NCI-H524 treated with DMSO at 0.1 percent for 48 hours (cell line): ENCODE results near the gene ST7.

Source experiments
- DNase-seq: peaks from one replicate; lab custom pipeline; 2025; lab: John Stamatoyannopoulos, UW

Gene ST7

DNA sequence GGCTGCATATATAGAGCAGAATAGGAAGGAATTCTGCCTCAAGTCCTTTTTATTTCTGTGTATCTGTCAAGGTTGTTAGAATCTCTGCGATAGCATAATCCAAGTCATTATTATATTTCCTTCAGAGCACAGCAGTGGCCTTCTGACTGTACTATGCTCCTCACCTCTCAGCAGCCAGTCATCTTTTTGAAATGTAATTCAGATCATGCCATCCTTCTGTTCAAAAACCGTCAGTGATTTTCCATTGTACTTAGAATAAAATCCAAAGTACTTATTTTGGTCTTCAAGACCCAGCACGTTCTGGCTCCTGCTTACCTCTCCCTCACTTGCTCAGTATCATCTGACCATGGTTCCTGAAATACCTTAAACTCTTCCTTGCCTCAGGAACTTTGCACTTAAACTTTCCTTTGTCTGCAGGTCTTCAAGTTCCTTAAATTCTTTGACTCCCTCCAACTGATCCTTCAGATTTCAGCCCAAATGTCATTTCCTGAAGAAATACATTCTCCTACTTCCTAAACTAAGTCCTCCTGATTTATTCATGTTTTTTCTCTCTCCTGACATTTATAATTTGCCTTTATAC lies 112.4 kb downstream of the ST7 start:
- DNase-seq, result no peak

DNA sequence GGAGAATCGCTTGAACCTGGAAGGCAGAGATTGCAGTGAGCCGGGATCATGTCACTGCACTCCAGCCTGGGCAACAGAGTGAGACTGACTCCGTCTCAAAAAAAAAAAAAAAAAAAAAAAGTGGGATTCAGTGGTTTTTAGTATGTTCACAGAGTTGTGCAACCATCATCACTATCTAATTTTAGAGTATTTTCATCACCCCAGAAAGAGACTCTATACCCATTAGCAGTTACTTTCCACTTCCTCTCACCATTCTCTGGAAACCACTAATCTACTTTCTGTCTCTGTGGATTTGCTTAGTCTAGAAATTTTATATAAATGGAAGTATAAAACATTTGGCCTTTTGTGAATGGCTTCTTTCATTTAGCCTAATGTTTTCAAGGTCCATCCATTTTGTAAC lies 113.4 kb downstream of the ST7 start:
- no peak for DNase-seq

DNA sequence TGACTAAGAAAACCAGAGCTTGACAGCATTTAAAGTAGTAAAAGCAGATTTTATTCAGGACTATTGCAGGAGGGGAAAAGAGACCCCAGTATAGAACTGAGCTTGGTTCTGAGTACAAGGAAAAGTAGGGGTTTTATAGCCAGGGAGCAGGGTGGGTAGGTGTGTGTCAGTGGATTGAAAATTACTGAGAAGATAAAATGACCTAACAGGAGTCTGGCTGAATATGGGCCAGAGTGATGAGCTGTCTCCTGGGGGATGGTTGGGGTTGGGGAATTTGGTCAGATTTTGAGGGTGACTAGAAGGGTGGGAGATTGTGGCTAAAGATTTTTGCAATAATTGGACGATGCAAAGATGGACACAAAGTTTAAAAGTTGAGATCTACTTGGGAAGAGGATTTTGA lies 114.0 kb downstream of the ST7 start:
- no peak for DNase-seq

DNA sequence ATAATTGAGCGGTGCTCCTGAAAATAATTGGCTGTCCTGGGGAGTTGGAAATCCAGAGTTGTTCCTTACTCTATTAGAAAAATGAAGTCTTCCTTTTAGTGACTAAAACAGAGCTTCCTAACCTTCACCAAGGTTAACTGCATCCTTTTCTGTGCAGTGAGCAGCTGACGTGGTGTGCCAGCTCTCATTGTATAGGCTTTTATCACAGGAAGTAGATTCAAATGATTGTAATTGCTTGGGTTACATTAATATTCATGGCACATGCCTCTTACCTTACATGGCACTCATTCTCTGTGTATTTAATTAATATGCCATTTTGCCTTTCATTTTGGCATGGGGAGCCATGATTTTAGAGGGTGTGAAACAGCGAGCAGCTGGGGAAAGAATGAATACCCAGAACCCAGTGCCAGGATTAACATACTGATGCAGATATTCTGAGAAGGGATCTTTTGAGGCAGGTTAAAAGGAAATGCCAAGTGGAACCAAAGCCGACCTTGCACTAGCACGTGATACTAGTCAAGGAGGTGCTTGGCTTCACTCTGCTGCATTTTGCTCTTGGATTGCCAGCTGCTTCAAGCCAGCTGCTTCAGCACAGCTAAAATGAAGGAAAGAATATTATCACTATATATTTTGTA lies 115.3 kb downstream of the ST7 start:
- DNase-seq, result peak; percentile 86

DNA sequence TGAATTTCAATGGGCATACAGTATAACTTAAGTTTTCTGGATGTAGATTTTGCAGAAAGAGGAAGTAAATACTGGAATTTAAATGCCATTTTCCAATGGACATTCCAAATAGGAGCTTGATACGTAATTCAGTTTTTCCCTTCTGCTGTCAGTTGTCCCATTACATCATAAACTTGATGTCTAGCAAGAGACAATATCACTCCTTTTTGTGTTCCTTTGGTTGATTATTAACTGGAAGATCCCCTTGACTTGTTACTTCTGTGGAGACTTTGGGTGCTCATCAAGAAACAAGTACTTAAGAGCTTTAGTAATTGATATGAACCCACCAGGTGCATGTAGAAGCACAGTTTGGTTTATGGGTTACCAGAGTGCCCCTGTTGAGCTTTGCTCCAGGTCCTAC lies 116.1 kb downstream of the ST7 start:
- peak; percentile 54 for DNase-seq

DNA sequence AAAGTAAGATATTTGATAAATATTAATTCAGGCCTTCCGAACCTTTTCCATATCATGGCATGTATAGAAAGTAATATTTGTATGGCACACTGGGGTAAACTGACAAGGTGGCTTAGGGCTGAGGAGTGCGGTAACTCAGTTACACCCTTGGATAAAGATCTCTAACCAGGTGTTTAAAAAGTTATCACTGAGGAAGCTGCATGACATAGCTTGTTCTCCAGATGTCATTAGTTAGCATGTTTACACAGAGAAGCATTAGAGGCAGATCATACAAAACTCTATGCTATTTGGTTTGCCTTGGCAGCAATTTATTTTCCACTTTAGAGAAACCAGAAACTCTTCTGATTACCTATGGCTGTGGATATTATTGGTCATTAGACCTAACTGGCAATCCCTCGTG lies 118.2 kb downstream of the ST7 start:
- no peak for DNase-seq

DNA sequence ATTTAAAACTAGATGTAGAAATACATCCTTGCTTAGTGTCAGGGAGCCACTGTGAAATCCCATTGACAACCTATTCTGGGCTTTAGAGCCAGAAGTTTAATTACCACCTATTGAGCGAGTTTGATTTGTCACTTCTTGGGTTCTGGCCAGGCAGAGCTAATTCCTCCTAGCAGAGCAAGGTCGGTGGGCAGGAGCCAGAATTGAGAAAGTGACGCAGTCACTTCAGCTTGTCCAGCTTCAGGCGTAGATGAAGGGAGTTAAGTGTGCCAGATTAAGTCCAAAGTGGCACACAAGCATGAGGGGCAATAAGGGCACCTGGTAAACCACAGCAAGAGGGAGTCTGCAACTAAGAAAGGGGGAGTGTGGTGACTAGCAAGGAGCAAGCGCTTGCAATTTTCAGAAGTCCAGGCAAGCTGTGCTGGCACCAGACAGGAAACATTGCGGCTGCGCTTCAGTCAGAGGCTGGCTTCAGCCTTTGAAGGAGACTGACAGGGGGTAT lies 119.4 kb downstream of the ST7 start:
- DNase-seq, result peak; percentile 52

DNA sequence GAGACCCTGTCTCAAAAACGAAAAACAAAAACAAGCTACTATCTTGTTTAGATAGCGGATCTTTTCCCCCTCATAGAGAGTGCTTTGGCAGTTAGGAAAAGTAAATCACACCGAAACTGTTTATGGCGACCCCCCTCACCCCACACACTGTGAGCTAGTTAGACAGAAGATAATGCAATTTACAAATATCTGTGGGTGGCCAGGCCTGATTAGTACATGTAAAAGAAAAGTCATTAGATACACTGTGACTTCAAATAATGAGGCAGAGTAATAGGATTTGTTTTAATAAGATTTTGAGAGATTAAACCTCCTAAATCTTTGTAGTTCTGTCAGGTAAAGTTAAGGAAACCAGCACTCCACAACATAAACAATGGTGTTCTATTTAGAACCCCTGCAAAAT lies 121.1 kb downstream of the ST7 start:
- DNase-seq, result no peak

DNA sequence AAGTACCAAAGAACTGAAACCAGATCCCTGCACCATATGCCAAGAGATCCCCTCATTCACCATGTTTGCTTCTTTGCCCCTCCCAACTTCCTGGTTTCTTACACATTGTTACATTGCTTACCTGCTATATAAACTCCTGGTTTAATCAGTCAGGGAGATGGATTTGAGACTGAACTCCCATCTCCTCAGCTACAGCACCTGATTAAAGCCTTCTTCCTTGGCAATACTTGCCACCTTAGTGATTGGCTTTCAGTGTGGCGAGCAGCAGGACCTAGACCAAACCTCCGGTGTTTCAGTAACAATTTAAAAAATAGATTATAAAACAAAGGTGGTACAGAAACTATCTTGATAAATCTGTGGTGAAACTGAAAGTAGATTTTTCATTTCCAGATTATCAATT lies 122.6 kb downstream of the ST7 start:
- no peak for DNase-seq

DNA sequence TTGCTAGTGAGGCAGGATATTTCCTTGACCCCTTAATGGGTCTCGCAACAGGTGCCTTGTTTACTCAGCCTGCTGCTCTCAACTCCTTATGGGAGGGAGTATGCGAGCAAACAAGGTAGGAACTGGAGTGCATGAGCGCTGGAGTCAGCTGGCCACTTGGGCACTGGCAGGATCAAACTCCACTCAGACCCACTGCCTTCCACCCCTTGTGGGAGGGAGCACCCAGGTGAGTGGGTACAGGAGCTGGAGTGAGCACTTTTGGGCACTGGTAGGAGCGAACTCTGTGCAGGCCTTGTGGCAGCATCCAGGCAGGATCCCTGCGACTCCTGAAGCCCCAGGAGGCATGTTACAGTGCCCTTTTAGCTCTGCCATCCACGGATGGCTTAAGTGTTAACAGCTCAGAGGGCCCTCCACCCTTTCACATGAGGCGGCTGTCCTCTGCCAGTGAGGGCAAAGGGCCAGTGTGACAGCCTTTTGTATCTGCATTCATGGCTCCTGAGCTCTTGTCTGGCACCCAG lies 123.2 kb downstream of the ST7 start:
- no peak for DNase-seq

DNA sequence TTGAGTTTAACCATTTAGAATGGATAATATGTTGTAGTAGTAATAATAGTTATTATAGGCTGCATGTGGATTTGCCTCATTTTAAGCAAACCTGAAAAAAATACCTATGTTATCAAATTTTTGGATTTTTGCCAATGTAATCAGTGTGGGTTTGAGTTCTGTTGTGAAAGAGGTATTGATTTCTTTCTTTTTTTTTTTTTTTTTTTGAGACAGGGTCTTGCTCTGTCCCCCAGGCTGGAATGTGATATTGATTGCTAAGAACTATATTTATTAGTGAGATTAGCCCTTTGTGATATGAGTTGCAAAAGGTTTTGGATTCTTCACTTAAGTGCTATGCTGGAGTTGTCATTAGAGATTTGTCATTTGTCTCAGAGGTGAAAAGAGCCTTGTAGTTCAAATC lies 124.4 kb downstream of the ST7 start:
- no peak for DNase-seq

DNA sequence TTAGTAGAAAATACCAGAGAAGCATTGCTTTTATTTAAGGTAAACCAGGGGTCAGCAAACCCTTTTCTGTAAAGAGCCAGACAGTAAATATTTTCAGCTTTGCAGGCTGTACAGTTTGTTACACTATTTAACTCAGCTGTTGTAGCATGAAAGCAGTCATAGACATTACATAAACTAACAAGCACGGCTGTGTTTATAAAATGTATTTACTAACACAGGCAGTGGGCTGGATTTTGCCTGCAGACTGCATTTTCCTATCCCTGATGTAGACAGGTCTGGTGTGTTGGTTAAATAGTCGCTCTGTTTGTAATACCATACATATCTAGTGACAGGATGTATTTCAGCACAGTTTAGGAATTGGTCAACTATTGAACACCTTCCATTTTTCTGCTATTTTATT lies 129.3 kb downstream of the ST7 start:
- no peak for DNase-seq

DNA sequence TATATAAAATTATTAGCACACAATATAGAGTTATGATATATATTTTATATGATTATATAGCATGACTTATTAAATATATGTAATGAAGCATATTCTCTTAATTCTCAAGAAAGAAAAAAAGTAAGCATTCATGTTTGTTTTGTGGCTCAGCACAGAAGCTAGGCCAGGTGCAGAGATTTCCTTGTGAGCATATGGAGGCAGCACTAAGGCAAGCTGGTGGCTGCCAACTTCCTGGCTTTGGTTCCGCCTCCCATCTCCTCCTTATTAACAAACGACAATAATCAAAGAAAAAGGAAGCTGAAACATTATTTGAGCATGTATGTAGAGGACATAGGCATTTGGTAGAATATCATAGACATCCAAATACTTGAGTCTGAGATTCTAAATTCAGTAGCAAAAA lies 130.3 kb downstream of the ST7 start:
- no peak for DNase-seq

DNA sequence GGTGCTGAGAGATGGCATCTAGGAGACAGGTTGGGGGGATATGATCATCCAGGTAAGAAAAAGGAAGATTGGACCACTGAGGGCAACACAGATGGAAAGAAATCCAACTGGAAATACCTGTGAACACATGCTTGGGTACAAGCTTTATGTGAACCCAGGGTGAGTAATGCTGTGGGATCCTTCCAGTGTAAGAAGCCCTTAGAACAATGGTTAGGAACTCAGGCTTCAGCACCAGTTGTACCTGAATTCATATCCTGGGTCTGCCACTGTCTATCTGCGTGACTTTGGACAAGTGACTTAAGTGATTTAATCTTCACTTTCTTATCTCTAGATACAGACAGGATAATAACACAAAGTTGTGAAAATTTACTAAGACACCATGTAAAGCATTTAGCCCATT lies 131.0 kb downstream of the ST7 start:
- no peak for DNase-seq

DNA sequence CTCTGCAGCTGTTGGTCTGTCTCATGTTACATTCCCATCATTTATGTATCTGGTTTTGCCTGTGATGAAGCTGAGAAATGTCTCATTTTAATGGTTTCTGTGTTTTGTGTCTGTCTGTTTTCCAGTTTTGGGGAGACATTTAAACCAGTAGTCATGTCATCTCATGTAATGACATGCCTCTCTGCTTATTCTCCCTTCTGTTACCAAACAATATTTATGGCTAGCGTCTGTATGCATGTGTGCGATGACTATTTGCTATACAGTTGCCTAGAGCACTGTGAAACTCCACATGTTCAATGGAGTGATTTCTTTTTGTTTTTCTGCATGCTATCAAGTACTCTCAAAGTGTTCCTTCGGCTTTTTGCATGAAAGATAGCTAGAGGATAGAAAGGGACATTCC lies 132.0 kb downstream of the ST7 start:
- no peak for DNase-seq

DNA sequence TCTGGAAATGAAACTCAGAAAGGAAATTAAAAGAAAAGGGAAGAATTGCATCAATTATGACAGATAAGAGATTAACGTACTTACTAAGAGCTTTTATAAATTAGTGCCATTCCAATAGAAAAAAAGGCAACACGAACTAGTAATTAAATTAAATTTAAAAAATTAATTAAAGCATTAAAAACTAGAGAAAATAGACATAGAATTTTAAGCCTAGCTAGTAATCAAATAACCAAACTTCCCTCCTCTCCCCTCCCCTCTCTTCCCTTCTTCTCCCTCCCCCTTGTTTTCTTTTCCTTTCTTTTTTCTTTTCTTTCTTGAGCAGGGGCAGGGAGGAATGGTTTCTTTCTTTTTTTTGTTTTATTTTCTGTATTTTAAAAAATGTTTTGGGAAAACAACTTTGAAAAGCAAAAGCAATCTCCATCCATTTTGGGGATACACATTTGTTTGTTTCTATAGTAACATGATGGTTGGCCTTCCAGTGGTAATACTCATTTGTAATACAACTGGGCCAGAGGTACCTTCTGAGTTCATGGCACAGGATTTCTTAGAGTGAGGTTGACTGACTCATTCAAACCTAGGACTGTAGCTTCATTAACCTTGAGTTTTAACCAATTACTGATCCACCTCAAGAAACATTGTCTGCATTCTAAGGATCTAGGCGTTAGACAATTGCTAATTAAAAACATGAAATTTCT lies 132.6 kb downstream of the ST7 start:
- no peak for DNase-seq

DNA sequence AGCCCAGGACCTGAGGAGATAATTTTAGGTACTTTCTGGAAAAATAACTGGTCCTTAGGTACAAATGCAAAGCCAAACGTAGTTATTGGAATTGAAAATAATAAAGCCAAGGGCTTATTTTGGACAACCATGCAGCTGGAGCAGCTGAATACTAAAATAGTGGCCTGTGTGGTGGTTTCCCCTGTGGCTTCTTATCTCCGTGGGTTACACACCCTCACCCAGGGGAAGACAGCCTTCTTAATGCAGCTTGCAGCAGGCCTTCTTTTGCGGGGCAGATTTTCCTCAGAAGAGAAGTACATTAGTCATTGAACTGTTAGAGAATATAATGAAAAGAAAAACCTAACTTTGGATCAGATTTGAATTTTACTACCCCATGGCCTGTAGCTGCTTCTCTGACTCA lies 133.5 kb downstream of the ST7 start:
- DNase-seq, result no peak

DNA sequence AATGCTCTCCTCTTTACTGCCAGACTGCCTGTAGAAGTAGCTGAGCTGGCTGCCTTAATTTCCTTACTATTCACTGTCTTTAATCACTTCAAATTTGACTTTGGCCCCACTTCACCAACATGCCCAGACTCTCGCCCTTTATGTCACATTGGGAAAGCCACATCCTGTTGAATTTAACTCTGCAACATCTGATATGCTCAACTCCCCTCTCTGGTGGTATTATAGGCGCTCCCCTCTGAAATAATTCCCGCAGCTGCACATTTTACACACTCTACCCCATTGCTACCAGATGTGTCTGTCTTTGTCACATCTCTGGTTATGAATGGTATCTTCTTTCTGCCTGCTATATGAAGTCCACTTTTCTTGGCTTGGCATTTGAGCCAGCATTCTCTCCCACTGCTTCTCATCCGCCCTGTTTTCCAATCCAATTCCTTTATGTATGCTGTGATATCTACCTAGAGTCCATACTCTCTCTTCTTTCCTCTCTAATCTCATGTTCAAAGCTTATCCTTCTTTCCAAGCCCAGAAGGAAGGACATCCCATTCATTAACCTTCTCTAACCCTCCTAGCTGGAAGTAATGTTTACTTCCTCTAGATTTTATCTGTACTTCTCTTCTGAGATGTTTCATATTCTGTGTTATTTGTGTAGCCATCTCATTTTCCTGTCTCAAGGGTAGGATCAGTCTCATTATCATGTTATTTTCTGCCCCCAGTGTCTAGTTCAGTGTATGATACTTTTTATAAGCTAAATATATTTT lies 134.5 kb downstream of the ST7 start:
- DNase-seq, result no peak

DNA sequence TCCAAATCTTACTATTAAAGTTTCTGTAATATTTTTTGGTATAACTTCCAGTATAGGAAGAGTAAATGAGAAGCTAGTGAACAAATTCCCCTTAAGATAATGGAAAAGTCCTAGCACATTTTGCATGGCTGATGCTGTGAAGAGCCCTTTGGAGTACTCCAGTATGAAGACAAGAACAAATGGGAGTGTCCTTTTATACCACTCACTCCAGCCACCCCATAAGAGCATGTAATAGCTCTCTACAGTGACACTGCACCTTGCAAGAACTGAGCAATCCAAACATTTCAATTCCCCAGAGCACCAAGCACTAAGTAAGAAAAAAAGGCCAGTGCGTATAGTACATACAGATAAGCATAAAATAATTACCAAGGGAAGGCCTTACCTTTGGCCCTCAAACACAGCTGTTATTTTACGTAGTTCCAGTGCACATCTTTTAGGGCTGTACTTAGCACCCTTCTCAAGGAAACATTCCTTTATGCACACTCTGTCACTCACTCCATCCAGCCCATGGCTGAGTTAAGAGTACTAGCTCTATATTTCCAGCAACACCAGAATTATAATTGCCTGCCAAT lies 135.4 kb downstream of the ST7 start:
- no peak for DNase-seq

DNA sequence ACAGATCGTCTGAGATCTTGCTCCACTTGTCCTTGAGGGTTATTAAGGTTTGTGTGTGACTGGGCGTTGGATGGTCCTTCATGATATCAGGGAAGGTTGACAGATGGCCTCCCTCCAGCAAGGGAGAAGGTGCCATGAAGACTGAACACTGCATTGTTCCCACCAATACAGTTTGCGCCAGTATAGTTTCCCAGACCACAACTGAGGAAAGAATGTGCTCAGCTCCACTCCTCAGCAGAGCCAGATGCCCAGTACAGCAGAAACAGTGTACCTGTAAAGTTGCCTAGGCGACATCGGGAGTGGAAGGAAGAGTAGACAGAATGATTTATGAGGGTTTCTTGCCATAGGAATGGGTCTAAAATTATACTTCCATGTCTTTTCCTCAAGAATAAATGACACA lies 137.5 kb downstream of the ST7 start:
- peak; percentile 56 for DNase-seq

DNA sequence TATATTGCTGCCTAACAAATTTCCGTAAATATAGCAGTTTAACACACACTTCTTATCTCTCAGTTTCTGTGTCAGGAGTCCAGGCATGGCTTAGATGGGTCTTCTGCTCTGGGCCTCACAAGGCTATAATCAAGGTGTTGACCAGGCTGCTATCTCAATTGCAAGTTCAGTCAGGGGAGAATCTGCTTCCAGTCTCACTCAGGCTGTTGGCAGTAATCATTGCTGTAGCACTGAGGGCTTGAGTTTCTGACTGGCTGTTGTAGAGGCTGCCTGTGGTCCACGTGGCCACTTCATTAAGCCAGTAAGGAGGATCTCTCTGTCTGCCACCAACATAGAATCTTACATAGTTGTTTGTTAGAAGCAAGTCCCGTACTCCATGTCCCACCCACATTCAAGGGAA lies 138.4 kb downstream of the ST7 start:
- peak; percentile 28 for DNase-seq

DNA sequence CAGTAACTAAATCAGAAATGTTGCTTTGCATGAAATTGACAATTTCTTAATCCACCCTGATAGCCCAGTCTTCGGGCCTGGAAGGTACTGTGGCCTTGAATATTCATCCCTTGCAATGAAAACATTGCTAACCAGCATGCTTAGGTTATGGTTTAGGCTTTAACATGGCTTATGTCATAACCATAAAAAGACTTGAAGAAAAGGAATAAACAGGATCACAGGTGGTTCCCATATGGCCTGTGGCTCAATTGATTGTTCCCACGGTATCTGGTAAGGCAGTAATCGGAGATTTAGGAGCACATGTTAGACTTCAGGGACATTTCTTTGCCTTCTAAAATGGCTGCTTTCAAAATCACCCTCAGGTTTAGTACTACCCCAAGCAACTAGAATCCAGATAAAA lies 139.5 kb downstream of the ST7 start:
- peak; percentile 46 for DNase-seq
